Heart left ventricle (tissue), 16 donors: Measurements from ENCODE around the gene GPR143. TPM values are rescaled to one million over a fixed set of nuclear protein-coding genes. Genes with fewer than 3 reads are reported as not detected.

ENCODE experiments used
- ATAC-seq, 4 donors: fragments of 200-7000 bp; cut with Tn5 transposase; one replicate each; pipeline ENCODE4 v1.9.1; 2020 to 2022; ENCODE audit warnings: moderate library complexity in 4 of 4, mild to moderate bottlenecking in 3 of 4, moderate number of reproducible peaks in 1 of 4
- DNase-seq, 5 donors: peaks; one replicate each; pipeline ENCODE4 v3.0.0-alpha.2; 2020
- H3K27ac ChIP-seq, 12 donors: fragments of 200-600 bp; sonication (generic) in 4 of 12; one replicate each; pipeline versions ENCODE4 v1.5.0 to v1.8.0; 2016 to 2022; ENCODE audit warnings: mild to moderate bottlenecking in 2 of 12
- H3K27me3 ChIP-seq, 9 donors: fragments of 200-600 bp; sonication (generic) in 2 of 9; one replicate each; pipeline versions ENCODE4 v1.5.1 to v1.8.0; 2016 to 2022; ENCODE audit warnings: mild to moderate bottlenecking in 3 of 9
- H3K36me3 ChIP-seq, 9 donors: fragments of 200-600 bp; sonication (generic) in 2 of 9; one replicate each; pipeline versions ENCODE4 v1.5.0 to v1.8.0; 2018 to 2022; ENCODE audit warnings: mild to moderate bottlenecking in 2 of 9
- H3K4me1 ChIP-seq, 12 donors: fragments of 200-600 bp; sonication (generic) in 4 of 12; one replicate each; pipeline versions ENCODE4 v1.5.0 to v1.8.0; 2016 to 2022; ENCODE audit warnings: mild to moderate bottlenecking in 3 of 12
- H3K4me3 ChIP-seq, 12 donors: fragments of 200-600 bp; sonication (generic) in 4 of 12; one replicate each; pipeline versions ENCODE4 v1.5.0 to v1.8.0; 2017 to 2022; ENCODE audit warnings: mild to moderate bottlenecking in 9 of 12, moderate library complexity in 4 of 12
- H3K9me3 ChIP-seq, 12 donors: fragments of 200-600 bp; sonication (generic) in 4 of 12; one replicate each; pipeline versions ENCODE4 v1.5.0 to v1.8.0; 2016 to 2022; ENCODE audit warnings: mild to moderate bottlenecking in 1 of 12
- POLR2A ChIP-seq, 2 donors: fragments of 450-650 bp; IDR thresholded peaks; one replicate each; pipeline ENCODE4 v1.6.1; 2017; ENCODE audit warnings: antibody characterized with exemption in 2 of 2, mild to moderate bottlenecking in 2 of 2, moderate library complexity in 2 of 2
- WGBS, 4 donors: extraction: QIAGEN DNeasy Blood & Tissue Kit in 2 of 4; methylation state at CpG; one replicate each; pipeline versions ENCODE4 v1.1.5 to v1.1.7; 2013 to 2018; 5-methylcytosine and 5-hydroxymethylcytosine counted together
- intact Hi-C, 10 donors: fragments of 100-400 bp; cut with DNase I; formaldehyde crosslinking; loops; one replicate each; pipeline versions ENCODE4 v1.11.1 to v1.14.2; 2022
- polyA plus RNA-seq, 2 donors: library from polyadenylated mRNA; stranded (reverse); fragments of 200-250 nt; gene quantifications; one replicate each; pipeline ENCODE4 v1.2.3, GENCODE V29; 2013
- total RNA-seq, 9 donors: library from RNA; depleted of rRNA in 2 of 9; stranded (reverse); fragments of >200 nt in 2 of 9; fragmentation: NEBNext Ultra II Directional in 3 of 9; extraction: Animal tissue kit (Norgen Biotek cat#: 25700) in 3 of 9; gene quantifications; one replicate each; pipeline versions ENCODE4 v1.1.0 to v1.2.4, GENCODE V29; 2016 to 2023
- TF ChIP-seq, protein P1 (sequence below), 12 donors: fragments of 200-600 bp; sonication (generic) in 4 of 12; IDR thresholded peaks; one replicate each; pipeline versions ENCODE4 v1.5.0 to v1.8.0; 2018 to 2022; ENCODE audit warnings: antibody characterized with exemption in 12 of 12, mild to moderate bottlenecking in 5 of 12
- donor health status: ischemic (EF 13 %, LVEDD 7.1; RV severe dilation, severe dysfunction).
- donor health status: healthy with polysubstance abuse.
- donor health status: DM: no; HTN: yes; CAD: no.
- donor health status: DM: no; HTN: no; CAD: no.
- donor health status: ischemic (EF 25% LVEDD 6.9; RV normal size, moderate dysfunction).
- donor health status: ischemic (EF 25% LVEDD 5.7; RV mildly dilated, moderate dysfunction).
- donor health status: healthy.
- donor health status: DM: yes; HTN: yes; CAD: no.
- donor health status: ischemic (EF 35%, LVEDD 5.7; RV mildly dilated, moderate dysfunction).
- donor health status: nonischemic (EF 11% LVEDD 7.7; RV severe dilation, severe dysfunction).
- donor health status: DM: yes; HTN: yes; CAD: no.
- donor health status: PGD.
- donor health status: ischemic (EF 29% LVEDD 5.4; RV normal size, mild dysfunction).
- donor health status: nonischemic (EF 23%, LVEDD 6.1; RV moderate dilation, normal function).

GPR143 gene
- total and polyA plus RNA-seq, 11 donors = 0.11 to 0.91 (median 0.31) TPM; not detected in 8

DNA sequence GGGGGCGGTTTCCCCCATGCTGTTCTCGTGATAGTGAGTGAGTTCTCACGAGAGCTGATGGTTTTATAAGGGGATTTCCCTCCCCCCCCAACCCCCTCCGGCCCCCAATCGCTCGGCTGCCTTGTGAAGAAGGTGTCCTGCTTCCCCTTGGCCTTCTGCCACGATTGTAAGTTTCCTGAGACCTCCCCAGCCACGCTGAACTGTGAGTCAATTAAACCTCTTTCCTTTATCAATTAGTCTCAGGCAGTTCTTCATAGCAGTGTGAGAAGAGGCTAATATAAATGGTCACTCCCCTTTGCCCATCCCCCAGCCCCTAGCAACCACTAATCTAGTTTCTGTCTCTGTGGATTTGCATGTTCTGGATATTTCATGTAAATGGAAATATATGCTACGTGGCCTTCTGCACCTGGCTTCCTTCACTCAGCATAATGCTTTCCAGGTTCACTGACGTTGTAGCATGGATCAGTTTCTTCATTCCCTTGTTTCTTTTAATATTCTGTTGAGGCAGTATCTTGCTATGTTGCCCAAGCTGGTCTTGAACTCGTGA lies 16.4 kb downstream of the GPR143 start:
- peaks cover 0 to 4% (median 0%) of the 10 kb centered on the region in 12 donors for H3K4me1 ChIP-seq
- H3K36me3 ChIP-seq = no peaks in the 10 kb centered on the region
- TF ChIP-seq POLR2A (IDR thresholded peaks at IDR 0.05) = no peak
- TF ChIP-seq, protein P1, sequence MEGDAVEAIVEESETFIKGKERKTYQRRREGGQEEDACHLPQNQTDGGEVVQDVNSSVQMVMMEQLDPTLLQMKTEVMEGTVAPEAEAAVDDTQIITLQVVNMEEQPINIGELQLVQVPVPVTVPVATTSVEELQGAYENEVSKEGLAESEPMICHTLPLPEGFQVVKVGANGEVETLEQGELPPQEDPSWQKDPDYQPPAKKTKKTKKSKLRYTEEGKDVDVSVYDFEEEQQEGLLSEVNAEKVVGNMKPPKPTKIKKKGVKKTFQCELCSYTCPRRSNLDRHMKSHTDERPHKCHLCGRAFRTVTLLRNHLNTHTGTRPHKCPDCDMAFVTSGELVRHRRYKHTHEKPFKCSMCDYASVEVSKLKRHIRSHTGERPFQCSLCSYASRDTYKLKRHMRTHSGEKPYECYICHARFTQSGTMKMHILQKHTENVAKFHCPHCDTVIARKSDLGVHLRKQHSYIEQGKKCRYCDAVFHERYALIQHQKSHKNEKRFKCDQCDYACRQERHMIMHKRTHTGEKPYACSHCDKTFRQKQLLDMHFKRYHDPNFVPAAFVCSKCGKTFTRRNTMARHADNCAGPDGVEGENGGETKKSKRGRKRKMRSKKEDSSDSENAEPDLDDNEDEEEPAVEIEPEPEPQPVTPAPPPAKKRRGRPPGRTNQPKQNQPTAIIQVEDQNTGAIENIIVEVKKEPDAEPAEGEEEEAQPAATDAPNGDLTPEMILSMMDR (IDR thresholded peaks at IDR 0.05) = no peak
- ATAC-seq = no peak
- WGBS, 4 donors = 52 to 65% (median 61%) methylated on average over 11 of the region's 11 CpGs
- H3K9me3 ChIP-seq = peaks cover 0 to 4% (median 0%) of the 10 kb centered on the region in 12 donors
- intact Hi-C loops = no loop called here
- H3K4me3 ChIP-seq = no peak overlapping the region
- peaks cover 0 to 4% (median 0%) of the 10 kb centered on the region in 9 donors for H3K27me3 ChIP-seq
- no peak for DNase-seq
- no peak overlapping the region for H3K27ac ChIP-seq

DNA sequence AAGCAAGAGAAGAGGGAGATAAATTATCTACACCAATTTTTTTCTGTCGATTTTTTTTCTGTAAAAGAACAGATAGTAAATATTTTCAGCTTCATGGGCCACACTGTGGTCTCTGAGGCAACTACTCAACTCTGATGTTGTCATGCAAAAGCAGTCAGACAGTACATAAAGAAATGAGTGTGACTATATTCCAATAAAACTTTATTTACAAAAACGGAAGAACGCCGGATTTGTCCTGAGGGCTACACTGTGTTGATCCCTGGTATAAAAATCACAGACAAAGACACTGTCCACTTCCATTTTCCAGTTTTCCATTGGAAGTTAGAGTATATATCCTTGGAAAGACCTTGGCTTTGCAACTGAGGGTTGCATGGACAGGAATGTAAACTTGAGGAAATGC lies 18.0 kb downstream of the GPR143 start:
- peaks cover 0 to 4% (median 0%) of the 10 kb centered on the region in 12 donors for H3K4me1 ChIP-seq
- ATAC-seq = no peak
- 85 to 91% (median 86%) methylated on average over 4 of the region's 4 CpGs for WGBS, 4 donors
- no peaks in the 10 kb centered on the region for H3K36me3 ChIP-seq
- no peak overlapping the region for H3K27ac ChIP-seq
- DNase-seq = no peak
- intact Hi-C loops = no loop called here
- peaks cover 0 to 4% (median 0%) of the 10 kb centered on the region in 12 donors for H3K9me3 ChIP-seq
- no peak overlapping the region for H3K4me3 ChIP-seq
- TF ChIP-seq POLR2A (IDR thresholded peaks at IDR 0.05) = no peak
- TF ChIP-seq, protein P1 (IDR thresholded peaks at IDR 0.05) = no peak
- H3K27me3 ChIP-seq = no peaks in the 10 kb centered on the region

DNA sequence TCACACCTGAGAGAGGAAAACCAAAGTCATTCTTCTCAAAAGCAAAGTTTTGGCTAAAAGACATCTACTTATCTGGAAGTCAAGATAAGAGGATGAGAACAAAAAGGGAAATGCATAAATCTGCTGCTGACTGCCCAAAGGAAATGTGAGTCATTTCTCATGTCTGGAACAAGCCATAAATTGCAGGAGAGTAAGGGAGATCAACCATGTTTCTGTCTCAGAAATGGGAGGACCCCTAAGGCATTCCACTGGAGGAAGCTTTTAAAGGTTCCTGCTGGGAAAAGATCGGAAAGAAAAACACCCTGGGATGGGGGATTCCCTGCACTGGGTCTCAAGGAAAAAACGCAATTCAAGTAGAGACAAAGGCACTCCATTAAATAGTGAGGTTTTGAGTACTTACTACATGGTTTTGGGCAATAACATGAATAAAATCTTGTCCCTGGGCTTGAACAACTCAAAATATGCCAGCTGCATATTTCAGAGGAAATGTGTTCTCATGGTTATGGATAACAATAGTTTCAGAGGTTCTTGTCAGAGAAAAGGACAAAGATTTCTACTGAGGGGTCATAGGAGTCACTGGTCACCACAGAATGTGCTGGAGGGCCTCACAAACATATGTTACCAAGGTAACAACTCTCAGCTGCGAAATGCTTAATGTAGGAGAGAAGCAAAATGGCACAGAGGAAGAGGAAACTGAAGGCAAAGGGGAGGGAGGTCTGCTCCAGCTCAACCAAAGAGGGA lies 19.3 kb downstream of the GPR143 start:
- H3K27me3 ChIP-seq = no peaks in the 10 kb centered on the region
- peak overlapping the region in 10 of 12 donors; percentile 16 to 69 (median 44) for H3K27ac ChIP-seq
- intact Hi-C loops = no loop called here
- peak in 3 of 4 donors; percentile 45 to 77 (median 70) for ATAC-seq
- H3K4me3 ChIP-seq = no peak overlapping the region
- WGBS, 4 donors = 38 to 54% (median 47%) methylated on average over 3 of the region's 3 CpGs
- H3K9me3 ChIP-seq = peaks cover 0 to 4% (median 0%) of the 10 kb centered on the region in 12 donors
- H3K4me1 ChIP-seq = peaks cover 0 to 4% (median 0%) of the 10 kb centered on the region in 12 donors
- DNase-seq = no peak
- TF ChIP-seq POLR2A (IDR thresholded peaks at IDR 0.05) = no peak
- TF ChIP-seq, protein P1 (IDR thresholded peaks at IDR 0.05) = no peak
- no peaks in the 10 kb centered on the region for H3K36me3 ChIP-seq

DNA sequence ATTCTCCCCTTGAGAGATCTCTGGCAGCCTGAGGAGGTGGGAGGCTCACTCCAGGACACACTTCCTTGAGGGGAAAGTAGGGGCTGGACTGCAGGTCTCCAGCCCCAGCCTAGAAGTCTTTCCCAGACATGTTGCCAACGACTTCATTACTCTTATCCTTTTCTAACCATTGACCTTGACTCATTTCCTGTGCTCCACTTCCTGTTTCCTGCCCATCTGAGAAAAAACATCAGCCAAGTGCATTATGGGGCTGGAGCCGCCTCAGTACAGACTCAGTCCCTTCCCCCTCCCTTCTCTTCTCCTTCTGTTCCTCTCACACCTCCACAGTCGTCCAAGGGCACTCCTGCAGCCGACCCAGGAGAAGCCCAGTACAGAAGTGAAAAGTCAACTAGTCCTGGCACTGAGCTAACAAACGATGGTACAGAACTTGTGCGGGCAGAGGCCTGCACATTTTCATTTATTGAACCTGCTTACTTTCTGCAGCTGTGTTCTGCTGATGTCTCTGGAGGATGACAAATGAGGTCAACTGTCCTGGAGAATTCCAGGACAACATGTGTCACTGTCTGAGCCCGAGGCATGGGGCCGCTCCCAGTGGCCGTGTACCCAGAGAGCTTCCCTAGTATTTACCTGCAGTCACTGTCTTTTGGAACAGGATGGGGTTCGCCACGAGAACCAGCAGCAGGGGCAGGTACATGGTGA lies 20.1 kb downstream of the GPR143 start:
- Histone ChIP-seq H3K27me3 (no peaks in the 10 kb centered on the region), H3K4me1 (peaks cover 0 to 4% (median 0%) of the 10 kb centered on the region in 12 donors), H3K4me3 (no peak overlapping the region), H3K27ac (peak overlapping the region in 10 of 12 donors; percentile 14 to 69 (median 50)), H3K9me3 (peaks cover 0 to 4% (median 0%) of the 10 kb centered on the region in 12 donors), H3K36me3 (no peaks in the 10 kb centered on the region)
- intact Hi-C loops = no loop called here
- WGBS, 4 donors = 52 to 69% (median 61%) methylated on average over 11 of the region's 11 CpGs
- DNase-seq (peak in 2 of 5 donors; percentile 15 to 27), ATAC-seq (peak; percentile 42 to 94 (median 76))
- TF ChIP-seq, protein P1 (IDR thresholded peaks at IDR 0.05) = no peak
- TF ChIP-seq POLR2A (IDR thresholded peaks at IDR 0.05) = no peak
